Measurements from ENCODE around the gene PSME2. TPM values are rescaled to one million over a fixed set of nuclear protein-coding genes. Genes with fewer than 3 reads are reported as not detected.

The PSME2 gene
- total RNA-seq, 1 experiment from 2014 or later, result 188 TPM

DNA sequence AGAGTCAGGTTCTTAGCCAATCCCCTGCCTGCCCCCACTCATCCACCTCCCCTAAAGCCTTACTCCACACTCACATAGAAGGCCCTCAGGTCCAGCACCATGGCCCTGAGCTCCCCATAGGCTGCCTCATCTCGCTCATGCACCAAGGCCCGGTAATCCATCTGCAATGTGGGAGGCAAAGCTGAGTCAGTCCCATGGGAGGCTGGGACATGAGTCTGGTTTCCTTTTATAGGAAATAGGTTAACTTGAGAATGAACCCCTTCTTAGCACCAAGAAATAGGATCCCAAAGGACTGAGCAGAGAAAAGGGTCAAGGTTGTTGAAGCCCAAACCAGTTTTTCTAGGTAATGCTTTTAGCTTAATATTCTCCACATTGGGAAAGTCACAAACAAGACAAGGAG, 2.9 kb downstream of the PSME2 start:
- ATAC-seq (no peak), DNase-seq (ENCODE audit: low read depth, low spot score) (no peak)
- CTCF ChIA-PET, result no interaction called here
- no TSS peak for BruUV-seq (replicated peaks)
- POLR2A ChIA-PET, result interaction anchor here (0.6 kb wide), 1 partner anchor 774 kb away, joined by 3 read pairs; no protein-coding TSS in a partner anchor
- H3K36me3 ChIP-seq (ENCODE audit: control insufficient read depth, insufficient read depth, low read length), result peaks cover 3% of the 10 kb centered on the region; the same call in 1 of the 2 replicates
- no peak overlapping the region for H3K4me3 ChIP-seq (ENCODE audit: low read depth in 2 of 2, low read length in 2 of 2)
- in situ Hi-C loops (cut with HindIII; ENCODE audit: low pct_unique_long_range_greater_than_20kb, low sequenced_read_pairs) (no loop called here), intact Hi-C loops (cut with micrococcal nuclease; ENCODE audit: unreplicated experiment) (no loop called here)
- H3K4me1 ChIP-seq (ENCODE audit: control insufficient read depth, insufficient read depth, low read length), result peaks cover 16% of the 10 kb centered on the region
- H3K27me3 ChIP-seq (ENCODE audit: control insufficient read depth, insufficient read depth, low read length), result no peaks in the 10 kb centered on the region
- no peaks in the 10 kb centered on the region for H3K9me3 ChIP-seq (ENCODE audit: control insufficient read depth, insufficient read depth, low read depth, low read length)
- no peak overlapping the region for H3K27ac ChIP-seq (ENCODE audit: low read length)
- no peak for TF ChIP-seq TCF7L2 (IDR thresholded peaks at IDR 0.05; ENCODE audit: low read depth, low read length)
- TF ChIP-seq, protein P1, sequence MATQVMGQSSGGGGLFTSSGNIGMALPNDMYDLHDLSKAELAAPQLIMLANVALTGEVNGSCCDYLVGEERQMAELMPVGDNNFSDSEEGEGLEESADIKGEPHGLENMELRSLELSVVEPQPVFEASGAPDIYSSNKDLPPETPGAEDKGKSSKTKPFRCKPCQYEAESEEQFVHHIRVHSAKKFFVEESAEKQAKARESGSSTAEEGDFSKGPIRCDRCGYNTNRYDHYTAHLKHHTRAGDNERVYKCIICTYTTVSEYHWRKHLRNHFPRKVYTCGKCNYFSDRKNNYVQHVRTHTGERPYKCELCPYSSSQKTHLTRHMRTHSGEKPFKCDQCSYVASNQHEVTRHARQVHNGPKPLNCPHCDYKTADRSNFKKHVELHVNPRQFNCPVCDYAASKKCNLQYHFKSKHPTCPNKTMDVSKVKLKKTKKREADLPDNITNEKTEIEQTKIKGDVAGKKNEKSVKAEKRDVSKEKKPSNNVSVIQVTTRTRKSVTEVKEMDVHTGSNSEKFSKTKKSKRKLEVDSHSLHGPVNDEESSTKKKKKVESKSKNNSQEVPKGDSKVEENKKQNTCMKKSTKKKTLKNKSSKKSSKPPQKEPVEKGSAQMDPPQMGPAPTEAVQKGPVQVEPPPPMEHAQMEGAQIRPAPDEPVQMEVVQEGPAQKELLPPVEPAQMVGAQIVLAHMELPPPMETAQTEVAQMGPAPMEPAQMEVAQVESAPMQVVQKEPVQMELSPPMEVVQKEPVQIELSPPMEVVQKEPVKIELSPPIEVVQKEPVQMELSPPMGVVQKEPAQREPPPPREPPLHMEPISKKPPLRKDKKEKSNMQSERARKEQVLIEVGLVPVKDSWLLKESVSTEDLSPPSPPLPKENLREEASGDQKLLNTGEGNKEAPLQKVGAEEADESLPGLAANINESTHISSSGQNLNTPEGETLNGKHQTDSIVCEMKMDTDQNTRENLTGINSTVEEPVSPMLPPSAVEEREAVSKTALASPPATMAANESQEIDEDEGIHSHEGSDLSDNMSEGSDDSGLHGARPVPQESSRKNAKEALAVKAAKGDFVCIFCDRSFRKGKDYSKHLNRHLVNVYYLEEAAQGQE (IDR thresholded peaks at IDR 0.05; ENCODE audit: insufficient read depth in 1 of 2, low read depth in 2 of 2, low read length in 1 of 2), result no peak
- no peak for TF ChIP-seq SIN3A (IDR thresholded peaks at IDR 0.05; ENCODE audit: borderline replicate concordance, insufficient read depth, low read depth, low read length)
- TF ChIP-seq POLR2AphosphoS5 (IDR thresholded peaks at IDR 0.05; ENCODE audit: low read depth, low read length), result no peak
- TF ChIP-seq, protein P2, sequence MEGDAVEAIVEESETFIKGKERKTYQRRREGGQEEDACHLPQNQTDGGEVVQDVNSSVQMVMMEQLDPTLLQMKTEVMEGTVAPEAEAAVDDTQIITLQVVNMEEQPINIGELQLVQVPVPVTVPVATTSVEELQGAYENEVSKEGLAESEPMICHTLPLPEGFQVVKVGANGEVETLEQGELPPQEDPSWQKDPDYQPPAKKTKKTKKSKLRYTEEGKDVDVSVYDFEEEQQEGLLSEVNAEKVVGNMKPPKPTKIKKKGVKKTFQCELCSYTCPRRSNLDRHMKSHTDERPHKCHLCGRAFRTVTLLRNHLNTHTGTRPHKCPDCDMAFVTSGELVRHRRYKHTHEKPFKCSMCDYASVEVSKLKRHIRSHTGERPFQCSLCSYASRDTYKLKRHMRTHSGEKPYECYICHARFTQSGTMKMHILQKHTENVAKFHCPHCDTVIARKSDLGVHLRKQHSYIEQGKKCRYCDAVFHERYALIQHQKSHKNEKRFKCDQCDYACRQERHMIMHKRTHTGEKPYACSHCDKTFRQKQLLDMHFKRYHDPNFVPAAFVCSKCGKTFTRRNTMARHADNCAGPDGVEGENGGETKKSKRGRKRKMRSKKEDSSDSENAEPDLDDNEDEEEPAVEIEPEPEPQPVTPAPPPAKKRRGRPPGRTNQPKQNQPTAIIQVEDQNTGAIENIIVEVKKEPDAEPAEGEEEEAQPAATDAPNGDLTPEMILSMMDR (IDR thresholded peaks at IDR 0.05), result no peak

DNA sequence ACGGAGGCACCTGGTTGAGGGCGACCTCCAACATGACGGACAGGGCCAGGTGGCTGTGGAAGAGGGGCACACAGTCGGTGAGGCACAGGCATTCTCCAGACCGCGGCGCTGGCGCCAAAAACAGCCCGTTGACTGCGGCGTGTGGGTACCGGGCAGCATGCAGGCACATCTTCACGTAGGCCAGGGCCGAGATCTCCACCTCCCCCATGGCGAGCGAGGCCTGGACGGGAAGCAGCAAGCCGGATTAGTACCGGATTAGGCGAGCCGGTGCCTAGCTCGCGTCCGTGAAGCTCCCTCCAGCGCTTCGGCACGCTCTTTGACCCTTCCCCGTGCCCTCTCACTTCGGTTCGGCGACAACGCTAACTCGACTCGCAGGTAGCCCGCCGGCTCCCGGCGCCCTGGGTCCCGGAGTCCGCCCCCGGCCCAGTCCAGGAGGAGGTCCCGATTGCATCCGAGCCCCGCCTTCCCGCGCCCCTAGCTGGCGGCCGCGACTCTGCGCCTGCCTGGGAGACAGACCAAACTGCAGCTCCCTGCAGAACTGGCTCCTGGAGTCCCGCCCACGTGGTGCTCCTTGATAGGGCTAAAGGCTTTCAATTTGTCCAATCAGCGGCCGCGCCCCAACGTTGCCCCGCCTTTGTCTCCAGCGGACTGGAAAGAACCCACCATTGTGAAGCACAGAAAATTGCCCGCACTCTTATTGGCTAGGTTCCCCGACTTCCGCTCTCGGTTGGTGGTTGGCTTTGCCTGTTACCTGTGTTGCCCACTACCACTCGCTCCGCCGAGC, 5.1 kb downstream of the PSME2 start, which contains the start of gene EMC9:
TSS of gene EMC9 (minus strand) at position 495 of the 784 bp plus-strand sequence. CDS start at position 208, 287 bp downstream.
- TSS peak; percentile 65 for BruUV-seq (replicated peaks)
- no peaks in the 10 kb centered on the region for H3K9me3 ChIP-seq (ENCODE audit: control insufficient read depth, insufficient read depth, low read depth, low read length)
- H3K27me3 ChIP-seq (ENCODE audit: control insufficient read depth, insufficient read depth, low read length), result no peaks in the 10 kb centered on the region
- peaks cover 30% of the 10 kb centered on the region for H3K4me1 ChIP-seq (ENCODE audit: control insufficient read depth, insufficient read depth, low read length)
- DNase-seq (ENCODE audit: low read depth, low spot score) (peak; percentile 86), ATAC-seq (peak; percentile 90)
- TF ChIP-seq SIN3A (IDR thresholded peaks at IDR 0.05; ENCODE audit: borderline replicate concordance, insufficient read depth, low read depth, low read length), result peak; percentile 34; the same call in 1 of the 2 replicates
- peak; percentile 70 for TF ChIP-seq POLR2AphosphoS5 (IDR thresholded peaks at IDR 0.05; ENCODE audit: low read depth, low read length)
- TF ChIP-seq, protein P2 (IDR thresholded peaks at IDR 0.05), result no peak
- no peak for TF ChIP-seq TCF7L2 (IDR thresholded peaks at IDR 0.05; ENCODE audit: low read depth, low read length)
- TF ChIP-seq, protein P1 (IDR thresholded peaks at IDR 0.05; ENCODE audit: insufficient read depth in 1 of 2, low read depth in 2 of 2, low read length in 1 of 2), result 0 out of 4 replicates have a peak, but pooled peaks of 1 of the 2 experiments have one; percentile 19
- CTCF ChIA-PET, result no interaction called here
- POLR2A ChIA-PET, result interaction anchor here (0.5 kb wide), 1 partner anchor 89 kb away, joined by 3 read pairs; no protein-coding TSS in a partner anchor
- peak within 1 kb of the TSS; percentile 81 to 92 for H3K4me3 ChIP-seq (ENCODE audit: low read depth in 2 of 2, low read length in 2 of 2)
- H3K36me3 ChIP-seq (ENCODE audit: control insufficient read depth, insufficient read depth, low read length), result no peaks in the 10 kb centered on the region; the same call in 1 of the 2 replicates
- in situ Hi-C loops (cut with HindIII; ENCODE audit: low pct_unique_long_range_greater_than_20kb, low sequenced_read_pairs) (no loop called here), intact Hi-C loops (cut with micrococcal nuclease; ENCODE audit: unreplicated experiment) (no loop called here)
- peak within 1 kb of the TSS; percentile 89 for H3K27ac ChIP-seq (ENCODE audit: low read length)
